HCT116 (cell line): Measurements from ENCODE around the gene TESPA1. TPM values are rescaled to one million over a fixed set of nuclear protein-coding genes. Genes with fewer than 3 reads are reported as not detected.

Source experiments
- ATAC-seq: fragments of 200-7000 bp; cut with Tn5 transposase; 2 replicates; pipeline ENCODE4 v1.9.1; 2020; ENCODE audit warnings: mild to moderate bottlenecking, moderate library complexity
- BruUV-seq: library from RNA; stranded (reverse); fragments of 400-500 nt; replicated peaks from 2 replicates; lab custom pipeline; 2021; lab: Mats Ljungman, UMichigan
- CTCF ChIA-PET: fragments of 300-600 bp; sonication (Branson Sonifier 250); formaldehyde crosslinking; loops from one replicate; lab custom pipeline; 2021; ENCODE audit warnings: antibody characterized with exemption; lab: Charles Lee
- POLR2A ChIA-PET: fragments of 300-600, 350-600 bp; sonication (Branson Sonifier 250); formaldehyde crosslinking; loops from one replicate; lab custom pipeline; 2021; ENCODE audit warnings: antibody characterized with exemption; lab: Charles Lee
- RAD21 ChIA-PET, 2 experiments: fragments of 300-600 bp; sonication (Branson Sonifier 250); formaldehyde crosslinking; loops; one replicate each; lab custom pipeline; 2023; ENCODE audit warnings: low total read pairs in 2 of 2; ENCODE audit not compliant: uncharacterized antibody in 2 of 2, unreplicated experiment in 2 of 2, low non-redundant PET in 1 of 2; lab: Charles Lee
- DNase-seq: peaks from one replicate; pipeline ENCODE4 v3.0.0-alpha.2; 2010; ENCODE audit warnings: low read depth, low spot score
- H2AFZ ChIP-seq: fragments of 200-600 bp; shearing (Covaris generic), sonication (generic); 2 replicates; pipeline ENCODE4 v1.6.1; 2017; ENCODE audit warnings: low read depth, mixed run types, mixed read lengths, antibody characterized with exemption, low read length; ENCODE audit not compliant: poor library complexity, severe bottlenecking
- H3K27ac ChIP-seq: 2 replicates; pipeline ENCODE4 v1.5.1; 2012; ENCODE audit warnings: low read depth, low read length
- H3K27me3 ChIP-seq: fragments of 200-600 bp; sonication (generic); 2 replicates; pipeline ENCODE4 v1.6.1; 2016; ENCODE audit warnings: mixed run types, low read length, mixed read lengths; ENCODE audit not compliant: insufficient read depth
- H3K36me3 ChIP-seq, 2 experiments: fragments of 200-500 bp in 1 of 2; fragments of 200-600 bp in 1 of 2; sonication (Bioruptor generic) in 1 of 2; sonication (generic) in 1 of 2; 2 replicates each; pipeline versions ENCODE4 v1.5.1 to v1.6.1; 2014 to 2016; ENCODE audit warnings: low read length in 2 of 2, inconsistent platforms in 1 of 2, mixed read lengths in 1 of 2, mixed run types in 1 of 2; ENCODE audit not compliant: insufficient read depth in 2 of 2, control insufficient read depth in 1 of 2
- H3K4me1 ChIP-seq, 2 experiments: fragments of 200-600 bp in 1 of 2; sonication (generic) in 1 of 2; 2 replicates each; pipeline versions ENCODE4 v1.5.1 to v1.6.1; 2012 to 2017; ENCODE audit warnings: low read length in 2 of 2, inconsistent platforms in 1 of 2, mild to moderate bottlenecking in 1 of 2, mixed read lengths in 1 of 2, mixed run types in 1 of 2, moderate library complexity in 1 of 2; ENCODE audit not compliant: insufficient read depth in 2 of 2, control insufficient read depth in 1 of 2
- H3K4me2 ChIP-seq: fragments of 200-600 bp; sonication (generic); 2 replicates; pipeline ENCODE4 v1.6.1; 2017; ENCODE audit warnings: mixed run types, low read length, mixed read lengths
- H3K4me3 ChIP-seq, 2 experiments: fragments of 200-600 bp in 1 of 2; sonication (generic) in 1 of 2; replicated peaks in 1 of 2; 2 replicates each; pipeline ENCODE4 v1.5.1; 2011 to 2016; ENCODE audit warnings: low read length in 2 of 2, control low read depth in 1 of 2, low read depth in 1 of 2, mild to moderate bottlenecking in 1 of 2, mixed read lengths in 1 of 2, mixed run types in 1 of 2
- H3K79me2 ChIP-seq: fragments of 200-600 bp; sonication (generic); 2 replicates; pipeline ENCODE4 v1.6.1; 2017; ENCODE audit warnings: mild to moderate bottlenecking, mixed run types, low read length, moderate library complexity, mixed read lengths; ENCODE audit not compliant: insufficient read depth
- H3K9ac ChIP-seq: fragments of 200-600 bp; sonication (generic); 2 replicates; pipeline ENCODE4 v1.6.1; 2016; ENCODE audit warnings: low read length, mixed read lengths
- H3K9me2 ChIP-seq: fragments of 200-600 bp; sonication (generic), shearing (Covaris generic); 2 replicates; pipeline ENCODE4 v1.6.1; 2017; ENCODE audit warnings: mixed run types, mild to moderate bottlenecking, moderate library complexity; ENCODE audit not compliant: insufficient read depth
- H3K9me3 ChIP-seq, 2 experiments: fragments of 200-500 bp in 1 of 2; fragments of 200-600 bp in 1 of 2; sonication (Bioruptor generic) in 1 of 2; sonication (generic) in 1 of 2; 2 replicates each; pipeline ENCODE4 v1.6.1; 2014 to 2017; ENCODE audit warnings: low read length in 2 of 2, mixed read lengths in 2 of 2, inconsistent platforms in 1 of 2, low read depth in 1 of 2, mild to moderate bottlenecking in 1 of 2, mixed run types in 1 of 2, moderate library complexity in 1 of 2; ENCODE audit not compliant: control insufficient read depth in 1 of 2, insufficient read depth in 1 of 2
- H4K20me1 ChIP-seq: fragments of 200-600 bp; sonication (generic), shearing (Covaris generic); 2 replicates; pipeline ENCODE4 v1.6.1; 2017; ENCODE audit warnings: mixed run types, mild to moderate bottlenecking, moderate library complexity; ENCODE audit not compliant: insufficient read depth
- ATF3 ChIP-seq: IDR thresholded peaks from 2 replicates; pipeline ENCODE4 v1.6.1; 2012
- CBX3 ChIP-seq: IDR thresholded peaks from 2 replicates; pipeline ENCODE4 v1.6.1; 2012; ENCODE audit warnings: low read depth
- CTCF ChIP-seq, 3 experiments: fragments of 200-600 bp in 1 of 3; sonication (generic) in 1 of 3; IDR thresholded peaks in 2 of 3; conservative IDR thresholded peaks in 1 of 3; 2 replicates each; pipeline ENCODE4 v1.5.1; 2012 to 2017; ENCODE audit warnings: low read depth in 2 of 3, low read length in 2 of 3, antibody characterized with exemption in 1 of 3, borderline replicate concordance in 1 of 3, control low read depth in 1 of 3, mild to moderate bottlenecking in 1 of 3, mixed read lengths in 1 of 3, mixed run types in 1 of 3, moderate library complexity in 1 of 3; ENCODE audit not compliant: insufficient read depth in 1 of 3
- ELF1 ChIP-seq: IDR thresholded peaks from 2 replicates; pipeline ENCODE4 v1.6.1; 2012; ENCODE audit warnings: low read depth, borderline replicate concordance
- EZH2phosphoT487 ChIP-seq: fragments of 200-600 bp; IDR thresholded peaks from 2 replicates; pipeline ENCODE4 v1.6.1; 2018; ENCODE audit warnings: antibody characterized with exemption, borderline replicate concordance
- JUND ChIP-seq: IDR thresholded peaks from 2 replicates; pipeline ENCODE4 v1.6.1; 2012
- POLR2A ChIP-seq: IDR thresholded peaks from 2 replicates; pipeline ENCODE4 v1.7.0; 2011; ENCODE audit warnings: borderline replicate concordance; ENCODE audit not compliant: insufficient read depth, insufficient read length; ENCODE audit errors: extremely low read depth
- POLR2AphosphoS5 ChIP-seq: IDR thresholded peaks from 2 replicates; pipeline ENCODE4 v1.6.1; 2011; ENCODE audit warnings: mild to moderate bottlenecking, low read depth, low read length, moderate library complexity
- REST ChIP-seq: IDR thresholded peaks from 2 replicates; pipeline ENCODE4 v1.6.1; 2012; ENCODE audit warnings: low read depth
- SIN3A ChIP-seq: IDR thresholded peaks from 2 replicates; pipeline ENCODE4 v1.6.1; 2012; ENCODE audit warnings: low read depth
- TCF7L2 ChIP-seq: IDR thresholded peaks from 2 replicates; pipeline ENCODE4 v1.7.0; 2011; ENCODE audit warnings: borderline replicate concordance, inconsistent platforms; ENCODE audit not compliant: insufficient read depth, insufficient read length; ENCODE audit errors: extremely low read depth
- YY1 ChIP-seq: IDR thresholded peaks from 2 replicates; pipeline ENCODE4 v1.6.1; 2011; ENCODE audit warnings: low read length, low read depth, moderate library complexity, mild to moderate bottlenecking; ENCODE audit not compliant: insufficient replicate concordance; ENCODE audit errors: extremely low read depth
- ZBTB33 ChIP-seq: IDR thresholded peaks from 2 replicates; pipeline ENCODE4 v1.6.1; 2011; ENCODE audit warnings: mild to moderate bottlenecking, low read length, moderate library complexity; ENCODE audit not compliant: insufficient replicate concordance; ENCODE audit errors: extremely low read depth
- intact Hi-C: fragments of 100-400 bp; cut with micrococcal nuclease; formaldehyde crosslinking; loops from 2 replicates; pipeline ENCODE4 v1.10.0; 2022
- total RNA-seq: library from RNA; stranded (reverse); gene quantifications from one replicate; pipeline ENCODE4 v1.2.1, GENCODE V29; 2021; ENCODE audit not compliant: unreplicated experiment

Gene TESPA1
- total RNA-seq, 1 experiment from 2014 or later, result 0.27 TPM

- TF ChIP-seq ZBTB33 (no peak), ATF3 (no peak), CBX3 (no peak), POLR2AphosphoS5 (no peak), POLR2A (no peak), JUND (no peak), SIN3A (no peak)
- TF ChIP-seq, all 23 proteins: peak for 0
Observed at GRCh38 chr12:54975875-54976274, 8.7 kb downstream of the TESPA1 start (continued).

- ChIA-PET RAD21 (no interaction called here), POLR2A (no interaction called here), CTCF (interaction anchor here (1.9 kb wide), 1 partner anchor 97 kb away, joined by 7 read pairs; no protein-coding TSS in a partner anchor)
- Histone ChIP-seq H3K9me2 (no peaks in the 10 kb centered on the region), H3K27me3 (peaks cover 95% of the 10 kb centered on the region), H3K36me3 (no peaks in the 10 kb centered on the region), H3K9ac (no peak overlapping the region), H4K20me1 (no peaks in the 10 kb centered on the region), H3K79me2 (no peaks in the 10 kb centered on the region), H3K27ac (no peak overlapping the region), H3K4me1 (no peaks in the 10 kb centered on the region), H3K9me3 (no peaks in the 10 kb centered on the region)
- intact Hi-C loops, result no loop called here
- BruUV-seq, result no TSS peak
- no peak for TF ChIP-seq YY1
- TF ChIP-seq REST, result no peak
- TF ChIP-seq ELF1, result no peak
- TF ChIP-seq POLR2AphosphoS5, result no peak
- TF ChIP-seq CTCF (IDR thresholded peaks at IDR 0.05 in 2 of 3, conservative IDR thresholded peaks at IDR 0.05 in 1 of 3; ENCODE audit: borderline replicate concordance in 1 of 3, insufficient read depth in 1 of 3, low read depth in 2 of 3, low read length in 2 of 3), result no peak
- TF ChIP-seq SIN3A, result no peak
- TF ChIP-seq EZH2phosphoT487, result no peak
- TF ChIP-seq TCF7L2, result no peak
- TF ChIP-seq, all 23 proteins: peak for 0
- no peak overlapping the region for H2AFZ ChIP-seq
- H3K4me3 ChIP-seq, result no peak overlapping the region
- H3K4me2 ChIP-seq, result no peak overlapping the region
- no peak for DNase-seq
- ATAC-seq, result no peak
Observed at GRCh38 chr12:54975272-54975671, 9.3 kb downstream of the TESPA1 start.
